Mammary epithelial cell (primary cell): Measurements from ENCODE around the gene CHCHD5.

Experiments
- EZH2 ChIP-seq: IDR thresholded peaks from 2 replicates; pipeline ENCODE4 v1.6.1; 2012; ENCODE audit warnings: low read length, inconsistent platforms, borderline replicate concordance
- TF ChIP-seq, protein P1 (sequence below), 2 donors: IDR thresholded peaks in 1 of 2; conservative IDR thresholded peaks in 1 of 2; 2 replicates each; pipeline ENCODE4 v1.5.1; 2011 to 2012; ENCODE audit warnings: inconsistent platforms in 2 of 2, low read length in 2 of 2, mild to moderate bottlenecking in 2 of 2, control low read depth in 1 of 2, low read depth in 1 of 2; ENCODE audit not compliant: insufficient read depth in 1 of 2; ENCODE audit errors: extremely low read depth in 1 of 2

DNA sequence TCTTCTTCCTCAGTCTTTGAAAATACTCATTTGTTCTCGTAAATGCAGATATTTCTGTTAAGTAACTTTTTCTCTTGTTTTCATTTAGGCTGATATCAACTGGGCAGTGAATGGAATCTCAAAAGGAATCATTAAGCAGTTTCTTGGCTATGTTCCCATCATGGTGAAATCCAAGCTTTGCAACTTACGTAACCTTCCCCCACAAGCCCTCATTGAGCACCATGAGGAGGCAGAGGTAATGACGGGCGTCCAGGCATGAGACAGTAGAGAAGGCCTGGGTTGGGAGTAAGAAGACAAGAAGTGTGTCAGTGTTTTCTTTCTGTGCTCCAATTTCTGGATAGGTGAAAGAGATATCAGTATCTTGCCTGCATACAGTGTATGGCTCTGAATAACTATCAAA is 37.1 kb upstream of the CHCHD5 start:
- TF ChIP-seq, protein P1, sequence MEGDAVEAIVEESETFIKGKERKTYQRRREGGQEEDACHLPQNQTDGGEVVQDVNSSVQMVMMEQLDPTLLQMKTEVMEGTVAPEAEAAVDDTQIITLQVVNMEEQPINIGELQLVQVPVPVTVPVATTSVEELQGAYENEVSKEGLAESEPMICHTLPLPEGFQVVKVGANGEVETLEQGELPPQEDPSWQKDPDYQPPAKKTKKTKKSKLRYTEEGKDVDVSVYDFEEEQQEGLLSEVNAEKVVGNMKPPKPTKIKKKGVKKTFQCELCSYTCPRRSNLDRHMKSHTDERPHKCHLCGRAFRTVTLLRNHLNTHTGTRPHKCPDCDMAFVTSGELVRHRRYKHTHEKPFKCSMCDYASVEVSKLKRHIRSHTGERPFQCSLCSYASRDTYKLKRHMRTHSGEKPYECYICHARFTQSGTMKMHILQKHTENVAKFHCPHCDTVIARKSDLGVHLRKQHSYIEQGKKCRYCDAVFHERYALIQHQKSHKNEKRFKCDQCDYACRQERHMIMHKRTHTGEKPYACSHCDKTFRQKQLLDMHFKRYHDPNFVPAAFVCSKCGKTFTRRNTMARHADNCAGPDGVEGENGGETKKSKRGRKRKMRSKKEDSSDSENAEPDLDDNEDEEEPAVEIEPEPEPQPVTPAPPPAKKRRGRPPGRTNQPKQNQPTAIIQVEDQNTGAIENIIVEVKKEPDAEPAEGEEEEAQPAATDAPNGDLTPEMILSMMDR (conservative IDR thresholded peaks at IDR 0.05 in 1 of 2, IDR thresholded peaks at IDR 0.05 in 1 of 2; ENCODE audit: extremely low read depth in 1 of 2, insufficient read depth in 1 of 2, low read depth in 1 of 2, low read length in 2 of 2) = no peak
- no peak for TF ChIP-seq EZH2
